GM19035 (cell line): ENCODE measurements around the gene CD300E.

ENCODE experiments used
- ATAC-seq: cut with Tn5 transposase; IDR thresholded peaks from one replicate; pipeline ENCODE4 v1.9.1; 2021; ENCODE audit not compliant: unreplicated experiment

The CD300E gene

GRCh38 chr17:74569020-74570003 is 54.2 kb downstream of the CD300E start:
- ATAC-seq = no peak

- no peak for ATAC-seq
These were observed 55.2 kb downstream of the CD300E start for GRCh38 chr17:74568106-74568873.

DNA sequence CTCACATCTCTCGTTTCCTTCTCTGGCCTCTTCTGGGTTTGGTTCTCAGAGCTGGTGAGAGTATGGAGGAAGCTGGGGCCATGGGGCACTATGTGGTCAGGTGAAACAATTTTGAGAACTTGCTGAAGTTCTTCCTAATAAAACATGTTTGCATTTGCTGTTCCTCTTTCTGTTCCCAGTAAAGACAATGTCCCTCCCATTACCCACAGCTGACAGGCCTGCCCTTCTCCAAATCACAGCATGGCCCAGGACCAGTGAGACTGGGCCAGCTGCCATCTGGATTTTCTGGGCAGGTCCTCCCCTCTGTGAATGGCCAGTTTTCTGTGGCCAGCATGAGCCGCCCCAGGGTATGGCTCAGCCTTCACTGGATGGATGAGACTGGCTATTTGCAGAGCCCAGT is 56.1 kb downstream of the CD300E start, which contains the start of gene CD300H:
CD300H (minus strand) TSS at position 113 of the 400 bp plus-strand sequence.
- no peak for ATAC-seq

- no peak for ATAC-seq
These were observed 57.3 kb downstream of the CD300E start for GRCh38 chr17:74566132-74566753.

- no peak for ATAC-seq
These were observed 58.4 kb downstream of the CD300E start for GRCh38 chr17:74565126-74565525.

DNA sequence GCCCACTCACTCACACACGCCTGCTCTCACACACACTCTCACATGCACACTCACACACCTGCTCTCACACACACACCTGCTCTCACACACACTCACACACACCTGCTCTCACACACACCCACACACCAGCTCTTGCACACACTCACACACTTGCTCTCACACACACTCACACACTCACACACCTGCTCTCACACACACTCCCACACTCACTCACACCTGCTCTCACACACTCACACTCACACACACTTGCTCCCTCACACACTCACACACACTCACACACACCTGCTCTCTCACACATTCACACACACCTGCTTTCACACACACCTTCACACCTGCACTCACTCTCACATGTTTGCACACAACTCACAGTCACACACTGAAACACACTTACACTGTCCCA is 60.2 kb downstream of the CD300E start:
- no peak for ATAC-seq

DNA sequence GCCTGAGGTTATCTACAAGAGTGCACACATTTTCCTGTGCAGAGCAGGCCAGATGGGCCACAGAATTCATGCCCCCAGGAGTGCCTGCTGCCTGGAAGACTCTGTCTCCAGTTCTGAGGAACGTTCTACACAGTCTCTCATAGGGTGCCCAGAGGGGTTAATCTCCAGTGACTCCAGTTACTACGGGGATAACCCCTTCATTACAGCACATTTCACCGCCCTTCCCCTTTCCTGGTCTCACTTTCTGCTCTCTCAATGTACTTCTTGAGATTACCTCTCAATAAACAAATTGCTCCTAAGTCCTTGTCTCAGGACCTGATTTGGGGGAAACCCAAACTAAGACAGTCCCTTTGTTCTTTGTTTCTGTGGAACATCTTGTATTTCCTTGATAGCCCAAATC is 62.0 kb downstream of the CD300E start:
- no peak for ATAC-seq
